Measurements from ENCODE around the gene PAK1. TPM values are rescaled to one million over a fixed set of nuclear protein-coding genes. Genes with fewer than 3 reads are reported as not detected.
A peak's percentile ranks its signal among the peaks of the same experiment; 100 is the strongest.

Gene PAK1
- total RNA-seq, 1 donor from 2014 or later, result 41.0 TPM

DNA sequence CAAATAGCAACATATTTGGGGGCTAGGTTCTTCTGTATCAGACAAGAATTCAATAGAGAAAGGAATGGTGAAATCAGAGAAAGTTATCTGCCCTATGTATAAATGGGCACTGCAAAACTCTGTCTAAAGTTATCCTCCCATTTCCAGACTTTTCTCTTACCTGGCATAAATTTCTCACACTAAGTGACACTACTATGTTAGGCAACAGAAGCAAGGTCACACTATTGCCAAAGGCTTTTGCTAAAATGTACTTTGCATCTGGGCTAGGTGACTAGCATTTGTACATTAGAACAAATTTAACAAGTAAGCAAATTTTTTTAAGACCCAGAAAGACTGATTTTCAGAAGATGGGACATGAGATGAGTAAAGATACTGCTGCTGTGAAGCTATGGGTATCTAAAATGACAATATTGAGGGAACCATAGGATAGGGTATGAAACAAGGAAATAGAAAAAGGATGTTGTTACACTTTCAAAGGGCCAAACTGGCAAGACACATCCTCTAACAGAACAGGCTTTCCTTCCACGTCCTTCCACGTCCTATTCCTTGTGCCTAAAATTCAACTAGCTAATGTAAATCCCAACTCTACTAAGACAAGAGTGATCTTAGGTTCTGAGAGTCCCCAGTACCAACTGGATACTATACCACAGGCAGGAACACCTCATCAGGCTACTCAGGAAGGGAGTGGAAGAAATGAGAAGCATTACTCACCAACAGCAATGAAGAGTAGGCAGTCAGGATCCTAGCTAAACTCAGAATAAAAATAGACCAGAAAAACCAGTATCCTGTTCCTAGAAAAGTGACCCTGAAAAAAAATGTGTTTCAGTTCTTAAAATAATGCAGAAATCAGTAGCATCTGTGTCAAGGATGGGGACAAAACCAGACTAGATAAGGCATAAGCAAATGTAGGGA lies 195.0 kb downstream of the PAK1 start:
- Mint-ChIP-seq H3K9me3 (ENCODE audit: unreplicated experiment) (no peaks in the 10 kb centered on the region), H3K27ac (ENCODE audit: unreplicated experiment) (no peak overlapping the region), H3K4me3 (ENCODE audit: unreplicated experiment) (no peak overlapping the region), H3K27me3 (ENCODE audit: low read depth, unreplicated experiment) (peaks cover 8% of the 10 kb centered on the region), H3K36me3 (ENCODE audit: low read depth, unreplicated experiment) (no peaks in the 10 kb centered on the region), H3K4me1 (ENCODE audit: low read depth, unreplicated experiment) (peaks cover 5% of the 10 kb centered on the region)
- no peak overlapping the region for H3K27ac ChIP-seq (ENCODE audit: low read depth, low read length)
- FAIRE-seq (peak; percentile 60), DNase-seq (ENCODE audit: low read depth) (peak; percentile 42)
- no peaks in the 10 kb centered on the region for H4K20me1 ChIP-seq (ENCODE audit: insufficient read depth, low read length)
- no peaks in the 10 kb centered on the region for H3K27me3 ChIP-seq (ENCODE audit: insufficient read depth, low read length)
- no peak overlapping the region for H3K4me3 ChIP-seq (ENCODE audit: insufficient read depth, low read depth, low read length)
- no peaks in the 10 kb centered on the region for H3K36me3 ChIP-seq (ENCODE audit: insufficient read depth, low read length)
- H2AFZ ChIP-seq (ENCODE audit: low read depth, low read length), result peak overlapping the region; percentile 21
- H3K4me2 ChIP-seq (ENCODE audit: low read length), result no peak overlapping the region
- H3K9ac ChIP-seq (ENCODE audit: low read length), result no peak overlapping the region
- no peaks in the 10 kb centered on the region for H3K9me3 ChIP-seq (ENCODE audit: insufficient read depth, low read depth, low read length)
- TF ChIP-seq CTCF (IDR thresholded peaks at IDR 0.05; ENCODE audit: insufficient read depth, low read depth, low read length), result no peak
- TF ChIP-seq EZH2 (IDR thresholded peaks at IDR 0.05; ENCODE audit: insufficient read depth, low read length), result no peak
- H3K79me2 ChIP-seq (ENCODE audit: insufficient read depth, low read length), result no peaks in the 10 kb centered on the region
- no peaks in the 10 kb centered on the region for H3K4me1 ChIP-seq (ENCODE audit: insufficient read depth, low read length)

DNA sequence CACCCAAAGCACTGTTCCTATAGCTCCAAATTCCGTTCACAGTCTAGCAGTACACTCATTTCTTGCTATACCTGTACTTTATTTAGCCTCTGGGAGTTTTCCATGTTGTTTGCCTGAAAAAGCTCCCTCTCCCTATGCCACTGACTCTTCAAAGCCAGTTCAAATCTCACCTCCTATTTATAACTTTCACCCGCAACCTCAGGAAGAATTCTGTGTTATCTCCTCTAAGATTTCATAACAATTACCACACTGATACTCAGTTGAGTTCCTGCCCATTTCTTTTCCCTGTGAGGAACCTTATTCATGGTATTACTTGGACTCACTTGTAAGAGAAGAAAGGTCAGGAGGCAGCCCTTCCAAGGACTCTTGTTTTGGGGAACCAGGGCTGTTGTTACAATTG lies 197.6 kb downstream of the PAK1 start:
- Mint-ChIP-seq H3K9me3 (ENCODE audit: unreplicated experiment) (peaks cover 2% of the 10 kb centered on the region), H3K4me1 (ENCODE audit: low read depth, unreplicated experiment) (peaks cover 5% of the 10 kb centered on the region), H3K4me3 (ENCODE audit: unreplicated experiment) (no peak overlapping the region), H3K36me3 (ENCODE audit: low read depth, unreplicated experiment) (no peaks in the 10 kb centered on the region), H3K27me3 (ENCODE audit: low read depth, unreplicated experiment) (peaks cover 12% of the 10 kb centered on the region), H3K27ac (ENCODE audit: unreplicated experiment) (no peak overlapping the region)
- no peaks in the 10 kb centered on the region for H3K9me3 ChIP-seq (ENCODE audit: insufficient read depth, low read depth, low read length)
- no peak overlapping the region for H3K9ac ChIP-seq (ENCODE audit: low read length)
- FAIRE-seq (no peak), DNase-seq (ENCODE audit: low read depth) (peak; percentile 28)
- no peak overlapping the region for H2AFZ ChIP-seq (ENCODE audit: low read depth, low read length)
- H3K4me1 ChIP-seq (ENCODE audit: insufficient read depth, low read length), result no peaks in the 10 kb centered on the region
- H3K79me2 ChIP-seq (ENCODE audit: insufficient read depth, low read length), result no peaks in the 10 kb centered on the region
- no peaks in the 10 kb centered on the region for H3K36me3 ChIP-seq (ENCODE audit: insufficient read depth, low read length)
- no peak overlapping the region for H3K27ac ChIP-seq (ENCODE audit: low read depth, low read length)
- H3K4me3 ChIP-seq (ENCODE audit: insufficient read depth, low read depth, low read length), result no peak overlapping the region
- TF ChIP-seq EZH2 (IDR thresholded peaks at IDR 0.05; ENCODE audit: insufficient read depth, low read length) (no peak), CTCF (IDR thresholded peaks at IDR 0.05; ENCODE audit: insufficient read depth, low read depth, low read length) (no peak)
- H3K4me2 ChIP-seq (ENCODE audit: low read length), result no peak overlapping the region
- H4K20me1 ChIP-seq (ENCODE audit: insufficient read depth, low read length), result no peaks in the 10 kb centered on the region
- no peaks in the 10 kb centered on the region for H3K27me3 ChIP-seq (ENCODE audit: insufficient read depth, low read length)

Other genes with a start within 250 kb of the PAK1 start
- not detected in 2 replicates for gene GDPD4, start 172.4 kb downstream of the PAK1 start, total RNA-seq
- gene AQP11, start 115.9 kb upstream of the PAK1 start, total RNA-seq, result 0.48 and 0.91 TPM in 2 replicates
- gene CLNS1A, start 163.7 kb upstream of the PAK1 start, total RNA-seq, result 94.6 and 104 TPM in 2 replicates